Astrocyte of the spinal cord (primary cell): ENCODE results near the gene NOSTRIN.

Source experiments
- DNase-seq: peaks from one replicate; pipeline ENCODE4 v3.0.0; 2011; ENCODE audit warnings: low read depth, low spot score
- H3K4me3 ChIP-seq: 2 replicates; pipeline ENCODE4 v1.5.1; 2011; ENCODE audit warnings: low read depth, mild to moderate bottlenecking, low read length, moderate library complexity
- CTCF ChIP-seq: IDR thresholded peaks from 2 replicates; pipeline ENCODE4 v1.5.1; 2012; ENCODE audit warnings: low read depth, mild to moderate bottlenecking, low read length, inconsistent platforms
- in situ Hi-C: cut with HindIII; loops from 2 replicates; pipeline ENCODE4 v1.10.0; 2017; ENCODE audit warnings: low sequenced_read_pairs

NOSTRIN gene

GRCh38 chr2:168816369-168816768 is 13.9 kb downstream of the NOSTRIN start:
- no peak for TF ChIP-seq CTCF
- DNase-seq = peak; percentile 85
- in situ Hi-C loops = no loop called here
- no peak overlapping the region for H3K4me3 ChIP-seq

GRCh38 chr2:168819050-168819715 is 16.7 kb downstream of the NOSTRIN start:
- no peak for DNase-seq
- no peak overlapping the region for H3K4me3 ChIP-seq
- no peak for TF ChIP-seq CTCF
- in situ Hi-C loops = no loop called here

GRCh38 chr2:168819829-168820489 is 17.5 kb downstream of the NOSTRIN start:
- TF ChIP-seq CTCF = no peak
- no peak overlapping the region for H3K4me3 ChIP-seq
- in situ Hi-C loops = no loop called here
- no peak for DNase-seq

- no peak overlapping the region for H3K4me3 ChIP-seq
- no peak for DNase-seq
- no peak for TF ChIP-seq CTCF
- in situ Hi-C loops = no loop called here
These were observed 19.1 kb downstream of the NOSTRIN start for GRCh38 chr2:168821577-168821976.

- in situ Hi-C loops = no loop called here
- DNase-seq = no peak
These were observed 19.6 kb downstream of the NOSTRIN start for GRCh38 chr2:168821992-168822391.

GRCh38 chr2:168825126-168825525 is 22.7 kb downstream of the NOSTRIN start:
- H3K4me3 ChIP-seq = no peak overlapping the region
- no peak for TF ChIP-seq CTCF
- in situ Hi-C loops = no loop called here
- DNase-seq = no peak

More at GRCh38 chr2:168821992-168822391, 19.6 kb downstream of the NOSTRIN start:
- H3K4me3 ChIP-seq = no peak overlapping the region
- no peak for TF ChIP-seq CTCF
